8988T (cell line): ENCODE results near the gene PRMT2.
A peak's percentile ranks its signal among the peaks of the same experiment; 100 is the strongest.

Experiments
- DNase-seq: peaks from one replicate; pipeline ENCODE4 v3.0.0; 2011

The PRMT2 gene

GRCh38 chr21:46635324-46636180, at the start of gene PRMT2:
Gene PRMT2 (plus strand): TSS chr21:46635674. CDS start chr21:46636952, 1,278 bp downstream.
- peak; percentile 88 for DNase-seq

DNA sequence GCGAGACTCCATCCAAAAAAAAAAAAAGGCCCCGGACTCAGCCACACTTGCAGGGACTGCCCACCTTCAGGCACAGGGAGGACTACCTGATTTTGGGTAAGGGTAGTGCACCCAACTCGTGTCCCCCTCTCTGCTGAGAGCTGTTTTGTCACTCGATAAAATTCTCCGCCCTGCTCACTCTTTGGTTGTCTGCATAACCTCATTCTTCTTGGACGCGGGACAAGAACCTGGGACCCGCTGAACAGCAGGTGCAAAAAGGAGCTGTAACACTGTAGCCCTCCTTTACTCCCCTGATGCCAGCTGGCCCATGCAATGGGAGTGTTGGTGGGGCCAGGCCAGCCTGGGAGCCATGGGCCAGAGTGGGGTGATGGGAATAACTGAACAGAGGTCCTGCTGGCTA, 41.2 kb upstream of the PRMT2 start:
- no peak for DNase-seq

DNA sequence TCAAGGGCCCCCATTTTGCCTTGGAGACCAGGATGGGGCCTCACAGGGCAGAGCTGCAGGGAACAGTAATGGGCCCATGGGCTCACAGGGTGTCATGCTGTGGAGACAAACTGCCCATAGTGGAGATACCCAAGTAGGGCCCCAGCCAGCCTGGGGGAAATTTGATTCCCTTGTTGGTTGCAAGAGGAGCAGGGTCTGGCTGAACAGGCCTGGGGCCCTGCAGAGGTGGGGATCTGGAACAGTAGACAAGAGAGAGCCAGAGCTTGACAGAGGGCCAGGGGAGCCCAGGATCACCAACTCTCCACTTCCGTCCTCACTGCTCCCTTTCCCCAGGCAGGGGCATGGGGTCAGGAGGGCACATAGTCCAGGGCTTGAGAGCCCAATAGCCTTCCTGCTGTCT, 39.3 kb upstream of the PRMT2 start:
- no peak for DNase-seq

DNA sequence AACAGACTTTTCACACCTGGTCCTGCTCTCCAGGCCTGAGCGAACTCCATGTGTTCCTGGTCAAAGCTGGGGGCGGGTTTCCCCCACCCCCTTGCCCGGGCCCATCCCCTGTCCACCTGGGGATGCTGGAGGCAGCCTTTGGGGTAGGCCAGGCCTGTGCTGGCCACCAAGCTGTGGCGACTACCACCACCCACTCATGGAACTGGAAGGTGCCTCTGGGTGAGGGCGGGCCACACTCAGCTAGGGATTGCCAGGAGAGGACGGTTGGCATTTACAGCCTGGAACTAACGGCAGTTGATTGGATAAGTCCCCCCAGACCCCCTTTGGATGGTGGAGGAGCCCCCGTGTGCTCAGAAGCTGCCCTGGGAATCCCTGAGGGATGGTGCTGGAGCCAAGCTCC, 38.4 kb upstream of the PRMT2 start:
- no peak for DNase-seq

DNA sequence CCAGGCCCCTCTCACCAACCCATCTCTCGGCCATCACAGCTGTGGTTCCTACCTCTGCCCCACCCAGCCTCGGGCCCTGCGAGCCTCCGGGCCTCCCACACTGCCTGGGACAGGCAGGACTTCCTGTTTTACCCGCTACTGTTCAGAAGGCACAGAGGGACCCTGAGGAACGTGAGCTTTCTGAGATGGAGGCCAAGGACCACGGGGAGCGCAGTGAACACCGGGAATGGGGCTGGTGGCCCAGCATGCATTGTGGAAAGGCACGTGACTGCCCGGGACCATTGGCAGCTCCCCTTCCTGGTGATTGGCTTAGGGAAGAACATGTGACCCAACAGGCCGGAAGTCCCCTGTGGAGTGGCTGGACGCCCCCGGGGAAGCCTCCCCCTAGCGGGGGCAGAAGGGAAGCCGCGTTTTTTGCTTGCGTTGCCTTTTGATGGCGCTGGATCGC, 37.6 kb upstream of the PRMT2 start:
- no peak for DNase-seq

- no peak for DNase-seq
Measured at GRCh38 chr21:46598581-46599572, 36.6 kb upstream of the PRMT2 start.

- DNase-seq: no peak
Measured at GRCh38 chr21:46600305-46600704, 35.2 kb upstream of the PRMT2 start.

GRCh38 chr21:46600978-46601377, 34.5 kb upstream of the PRMT2 start:
- no peak for DNase-seq

DNA sequence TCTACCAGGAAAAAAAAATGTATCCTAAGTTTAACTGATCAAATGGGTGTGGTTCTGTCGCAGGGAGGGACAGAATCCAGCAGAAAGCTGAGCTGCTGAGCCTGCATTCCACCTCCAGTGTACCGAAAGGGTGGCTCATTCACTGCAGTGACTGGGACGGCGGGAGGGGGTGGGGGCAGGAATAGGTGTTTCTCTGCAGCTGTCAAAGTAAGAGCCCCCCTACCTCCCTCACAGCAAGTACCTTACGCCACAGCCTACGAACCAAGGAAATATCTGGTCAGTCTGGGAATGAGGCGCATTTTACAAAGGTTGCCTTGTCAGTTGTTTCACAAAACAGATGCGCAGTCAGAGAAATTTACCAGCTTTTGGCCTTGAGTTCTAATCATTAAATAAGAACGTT, 32.2 kb upstream of the PRMT2 start:
- no peak for DNase-seq

DNA sequence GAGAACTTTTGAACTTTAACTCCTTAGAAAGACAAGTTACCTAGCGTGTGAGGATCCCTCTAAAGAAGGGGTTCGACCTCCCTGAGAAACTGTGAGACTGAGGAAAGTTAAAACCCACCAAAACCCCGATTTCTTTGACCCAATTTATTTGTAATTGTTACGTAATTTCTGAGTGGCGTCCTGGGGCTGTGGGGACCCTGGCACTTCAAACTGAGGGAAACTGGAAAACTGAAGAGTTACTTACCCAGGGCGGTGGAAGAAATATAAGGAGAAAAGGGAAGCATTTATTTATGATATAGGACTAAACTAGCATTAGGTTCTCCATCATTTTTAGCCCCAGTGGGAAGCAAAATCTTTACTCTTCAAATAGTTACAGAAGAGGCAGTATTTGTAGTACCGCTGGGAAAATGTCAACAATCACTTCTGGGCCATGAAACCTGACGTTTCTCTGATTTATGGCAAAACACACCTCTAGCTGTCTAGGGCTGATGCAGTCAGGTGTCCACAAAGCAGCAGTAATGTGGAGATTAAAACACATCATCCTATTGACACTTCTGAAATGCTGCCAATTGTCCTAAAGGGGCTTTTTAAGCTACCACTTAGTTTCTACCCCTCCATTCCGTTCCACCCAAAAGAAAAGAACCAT, 31.0 kb upstream of the PRMT2 start:
- no peak for DNase-seq

- no peak for DNase-seq
Measured at GRCh38 chr21:46604975-46605766, 30.3 kb upstream of the PRMT2 start, which contains the start of gene S100B. Gene S100B (minus strand): TSS chr21:46605082. CDS start chr21:46602415, 2,667 bp downstream.

DNA sequence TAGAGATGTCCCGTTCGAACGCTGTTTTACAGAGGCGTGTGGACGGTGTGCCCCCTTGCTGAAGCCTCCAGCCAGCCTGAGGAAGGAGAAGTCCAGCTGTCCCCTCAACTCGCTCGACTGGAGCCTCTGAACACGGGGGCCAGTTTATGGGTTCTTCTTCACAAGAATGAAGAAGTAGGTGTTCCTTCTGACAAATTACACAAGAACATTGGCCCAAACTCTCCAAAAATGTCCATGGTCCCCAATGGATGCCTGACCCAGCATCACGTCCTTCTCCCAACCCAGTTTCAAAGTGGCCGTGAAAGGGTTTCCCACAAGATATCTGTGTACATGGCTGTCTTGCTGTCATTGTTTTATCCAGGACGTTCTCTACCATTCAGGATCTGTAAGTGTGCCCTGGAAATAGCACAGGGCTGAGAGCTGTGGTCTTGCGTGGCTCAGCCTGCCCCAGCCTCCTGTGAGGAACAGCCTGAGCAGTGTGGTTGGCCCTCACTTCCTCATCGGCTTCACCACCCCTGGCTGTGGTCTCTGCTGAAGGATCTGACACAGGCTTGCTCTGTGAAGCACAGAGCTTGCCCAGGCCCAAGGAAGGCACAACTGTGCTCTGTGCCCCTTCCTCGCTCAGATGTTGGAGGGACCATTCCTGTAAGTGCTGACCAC, 29.6 kb upstream of the PRMT2 start:
- DNase-seq: no peak

GRCh38 chr21:46606427-46606813, 29.1 kb upstream of the PRMT2 start:
- no peak for DNase-seq

DNA sequence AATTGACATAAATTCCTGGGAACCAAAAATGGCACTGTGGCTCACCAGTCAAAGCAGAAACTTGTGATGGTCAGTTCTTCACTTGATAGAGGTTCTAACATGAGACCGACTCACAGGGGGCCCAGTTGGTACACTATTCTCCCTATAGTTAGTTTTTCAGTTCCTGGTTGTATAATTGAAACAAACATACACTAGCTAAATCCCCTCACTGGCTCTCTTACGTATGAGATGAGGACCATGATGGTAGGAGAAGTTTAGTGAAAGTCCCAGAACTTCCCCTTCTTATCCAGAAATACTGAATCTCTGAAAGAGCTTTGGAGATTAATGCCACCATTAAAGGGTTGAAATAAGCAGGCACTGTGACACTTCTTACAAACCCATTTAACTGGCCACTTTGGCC, 27.8 kb upstream of the PRMT2 start:
- no peak for DNase-seq

DNA sequence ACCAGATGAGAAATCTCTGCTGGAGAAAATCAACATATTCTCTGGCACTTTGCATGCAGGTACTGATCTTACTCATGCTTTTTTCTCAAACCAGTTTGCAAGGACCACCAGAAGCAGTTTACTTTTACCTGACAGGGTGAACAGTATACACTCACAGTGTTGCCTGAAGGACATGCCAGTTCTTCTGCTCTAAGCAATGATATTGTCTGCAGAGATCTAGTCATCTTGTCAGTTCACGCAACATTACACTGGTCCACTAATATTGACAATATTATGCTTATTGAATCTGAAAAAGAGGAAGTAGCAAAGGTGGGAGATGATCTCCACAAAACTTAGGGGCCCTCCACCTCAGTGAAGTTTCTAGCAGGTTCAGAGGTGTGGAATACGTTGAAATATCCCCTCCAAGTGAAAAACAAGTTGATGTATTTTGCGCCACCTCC, 26.8 kb upstream of the PRMT2 start:
- no peak for DNase-seq

GRCh38 chr21:46610018-46610701, 25.3 kb upstream of the PRMT2 start:
- DNase-seq: no peak

DNA sequence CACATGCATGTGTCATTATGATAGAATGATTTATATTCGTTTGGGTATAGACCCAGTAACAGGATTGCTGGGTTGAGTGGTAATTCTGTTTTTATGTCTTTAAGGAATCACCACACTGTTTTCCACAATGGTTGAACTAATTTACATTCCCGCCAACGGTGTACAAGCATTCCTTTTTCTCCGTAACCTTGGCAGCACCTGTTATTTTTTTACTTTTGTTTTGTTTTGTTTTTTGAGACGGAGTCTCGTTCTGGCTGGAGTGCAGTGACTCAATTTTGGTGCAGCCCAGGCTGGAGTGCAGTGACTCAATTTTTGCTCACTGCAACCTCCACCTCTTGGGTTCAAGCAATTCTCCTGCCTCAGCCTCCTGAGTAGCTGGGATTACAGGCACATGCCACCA, 22.1 kb upstream of the PRMT2 start:
- DNase-seq: no peak

DNA sequence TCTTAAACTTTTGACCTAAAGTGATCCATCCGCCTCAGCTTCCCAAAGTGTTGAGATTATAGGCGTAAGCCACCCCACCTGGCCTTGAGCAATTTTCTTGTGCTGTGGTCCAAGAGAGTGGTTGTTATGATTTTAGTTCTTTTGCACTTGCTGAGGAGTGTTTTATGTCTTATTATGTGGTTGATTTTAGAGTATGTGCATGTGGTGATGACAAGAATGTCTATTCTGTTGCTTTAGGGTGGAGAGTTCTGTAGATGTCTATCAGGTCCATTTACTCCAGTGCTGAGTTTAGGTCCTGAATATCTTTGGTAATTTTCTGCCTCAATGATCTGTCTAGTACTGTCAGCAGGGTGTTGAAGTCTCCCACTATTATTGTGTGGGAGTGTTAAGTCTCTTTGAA, 19.4 kb upstream of the PRMT2 start:
- no peak for DNase-seq

- DNase-seq: no peak
Measured at GRCh38 chr21:46616656-46617055, 18.8 kb upstream of the PRMT2 start.

DNA sequence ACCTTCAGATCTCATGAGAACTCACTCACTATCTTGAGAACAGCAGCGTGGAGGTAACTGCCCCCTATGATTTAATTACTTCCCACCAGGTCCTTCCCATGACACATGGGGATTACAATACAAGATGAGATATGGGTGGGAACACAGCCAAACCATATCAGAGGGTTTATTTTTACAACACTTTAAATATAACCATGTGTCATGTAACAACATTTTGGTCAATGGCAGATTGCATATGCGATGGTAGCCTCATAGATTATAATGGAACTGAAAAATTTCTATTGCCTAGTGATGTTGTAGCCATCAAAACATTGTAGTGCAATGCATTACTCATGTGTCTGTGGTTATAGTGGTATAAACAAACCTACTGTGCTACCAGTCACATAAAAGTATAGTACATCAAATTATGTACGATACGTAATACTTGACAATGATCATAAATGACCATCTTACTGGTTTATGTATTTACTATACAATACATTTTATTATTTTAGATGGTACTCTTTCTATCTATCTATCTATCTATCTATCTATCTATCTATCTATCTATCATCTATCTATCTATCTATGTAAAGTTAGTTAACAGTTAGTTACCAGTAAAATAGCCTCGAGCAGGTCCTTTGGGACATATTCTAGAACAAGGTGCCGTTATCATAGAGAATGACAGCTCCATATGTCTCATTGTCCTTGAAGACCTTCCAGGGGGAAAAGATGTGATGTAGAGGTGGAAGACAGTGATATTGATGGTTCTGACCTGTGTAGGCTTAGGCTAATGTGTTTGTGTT, 18.0 kb upstream of the PRMT2 start:
- DNase-seq: no peak
